Glomerular endothelial cell (primary cell): ENCODE measurements around the gene SETD1B. TPM values are rescaled to one million over a fixed set of nuclear protein-coding genes. Genes with fewer than 3 reads are reported as not detected.

Experiments used
- DNase-seq: peaks from one replicate; pipeline ENCODE4 v3.0.0-alpha.2; 2011; ENCODE audit warnings: low read depth, low spot score; ENCODE audit errors: extremely low read depth
- total RNA-seq: library from RNA; depleted of rRNA; stranded (reverse); fragments of >200 nt; gene quantifications from 2 replicates; pipeline ENCODE4 v1.2.3, GENCODE V29; 2015

The SETD1B gene
- total RNA-seq, 1 donor from 2014 or later = 15.2 TPM

- no peak for DNase-seq
Measured at GRCh38 chr12:121822393-121823100, 18.7 kb downstream of the SETD1B start.

DNA sequence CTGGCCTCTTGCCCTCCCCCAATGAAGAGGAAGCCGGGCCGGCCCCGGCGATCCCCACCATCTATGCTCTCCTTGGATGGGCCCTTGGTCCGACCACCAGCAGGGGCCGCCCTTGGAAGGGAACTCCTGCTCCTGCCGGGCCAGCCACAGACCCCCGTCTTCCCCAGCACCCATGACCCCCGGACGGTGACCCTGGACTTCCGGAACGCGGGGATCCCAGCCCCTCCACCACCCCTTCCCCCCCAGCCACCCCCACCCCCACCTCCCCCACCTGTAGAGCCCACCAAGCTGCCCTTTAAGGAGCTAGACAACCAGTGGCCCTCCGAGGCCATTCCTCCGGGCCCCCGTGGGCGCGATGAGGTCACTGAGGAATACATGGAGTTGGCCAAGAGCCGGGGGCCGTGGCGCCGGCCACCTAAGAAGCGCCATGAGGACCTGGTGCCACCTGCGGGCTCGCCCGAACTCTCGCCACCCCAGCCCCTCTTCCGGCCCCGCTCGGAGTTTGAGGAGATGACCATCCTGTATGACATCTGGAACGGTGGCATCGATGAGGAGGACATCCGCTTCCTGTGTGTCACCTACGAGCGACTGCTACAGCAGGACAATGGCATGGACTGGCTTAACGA lies 19.4 kb downstream of the SETD1B start:
- no peak for DNase-seq

DNA sequence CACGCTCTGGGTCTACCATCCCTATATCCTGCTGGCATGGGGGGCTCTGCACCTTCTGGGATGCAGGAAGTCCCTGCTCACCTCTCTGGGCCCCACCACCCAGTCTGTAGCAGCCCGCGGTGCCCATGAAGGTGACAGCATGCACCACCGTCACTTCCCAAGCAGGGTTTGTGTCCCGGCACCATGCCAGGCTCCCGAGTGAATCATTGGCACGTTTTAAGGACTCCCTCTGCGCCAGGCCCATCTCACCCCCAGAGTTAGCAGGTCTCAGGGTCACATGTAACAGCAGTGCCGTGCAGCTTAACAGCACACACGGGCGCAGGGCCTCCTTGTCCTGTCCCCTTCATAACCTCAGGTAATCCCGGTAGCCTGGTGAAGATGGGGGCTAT lies 19.9 kb downstream of the SETD1B start:
- no peak for DNase-seq

GRCh38 chr12:121825041-121825523 lies 21.3 kb downstream of the SETD1B start:
- DNase-seq = no peak

DNA sequence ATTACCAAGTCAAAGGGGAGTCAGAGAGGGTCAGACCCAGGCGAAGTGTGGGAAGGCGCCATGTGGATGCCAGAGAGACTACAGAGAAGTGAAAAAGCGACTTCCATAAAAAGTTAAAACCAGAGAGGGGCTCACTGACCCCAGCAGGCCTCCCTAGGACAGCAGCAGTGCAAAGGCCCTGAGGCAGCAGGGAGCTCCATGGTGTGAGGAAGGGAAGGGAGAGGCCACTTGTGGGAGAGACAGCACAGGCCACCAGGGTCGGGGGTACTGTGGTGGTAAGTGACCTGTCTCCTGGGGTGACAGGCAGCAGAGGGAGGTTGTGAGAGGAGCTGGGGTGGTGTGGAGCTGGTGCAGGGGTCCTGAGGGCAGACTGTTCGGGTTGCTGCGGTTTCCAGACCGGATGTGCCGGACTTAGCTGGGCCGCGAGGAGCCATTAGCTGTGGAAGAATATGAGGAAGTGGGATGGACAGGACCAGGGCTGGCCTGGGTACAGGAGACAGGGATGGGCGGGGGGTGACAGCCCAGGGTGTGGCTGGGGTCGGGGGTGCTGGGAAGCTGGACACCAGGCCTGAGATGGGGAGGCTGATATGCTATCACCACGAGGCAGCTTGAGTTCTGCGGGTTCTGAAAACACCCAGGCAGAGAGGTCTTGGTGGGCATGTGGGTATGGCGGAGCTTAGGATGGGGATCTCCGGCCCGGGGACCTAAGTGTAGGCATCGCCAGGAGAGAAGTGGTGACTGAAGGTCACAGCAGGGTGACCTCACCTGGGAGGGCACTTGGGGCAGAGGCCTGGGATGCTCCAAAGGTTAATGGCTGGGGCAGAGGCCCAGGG lies 22.7 kb downstream of the SETD1B start:
- no peak for DNase-seq

- no peak for DNase-seq
Measured at GRCh38 chr12:121827351-121828099, 23.7 kb downstream of the SETD1B start.

DNA sequence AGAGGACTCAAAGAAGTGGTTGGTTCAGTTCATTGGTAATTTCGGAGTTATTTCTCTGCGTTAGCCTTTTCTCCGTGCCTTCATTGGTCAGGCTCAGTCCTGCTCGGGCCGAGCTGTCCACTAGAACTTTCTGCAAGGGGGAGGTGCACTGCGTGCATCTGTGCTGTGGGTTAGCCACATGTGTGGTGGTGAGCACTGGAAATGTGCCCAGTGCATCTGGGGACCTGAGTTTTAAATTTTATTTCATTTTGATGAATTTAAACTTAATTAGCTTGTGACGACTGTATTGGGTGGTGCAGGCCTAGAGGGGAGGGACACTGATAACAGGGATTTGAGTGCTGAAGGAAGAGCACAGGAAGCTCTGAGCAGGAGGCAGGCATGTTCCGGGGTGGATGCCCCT lies 24.5 kb downstream of the SETD1B start:
- no peak for DNase-seq

GRCh38 chr12:121828826-121829225 lies 25.0 kb downstream of the SETD1B start:
- DNase-seq = no peak

GRCh38 chr12:121829250-121829918 lies 25.6 kb downstream of the SETD1B start:
- DNase-seq = no peak

DNA sequence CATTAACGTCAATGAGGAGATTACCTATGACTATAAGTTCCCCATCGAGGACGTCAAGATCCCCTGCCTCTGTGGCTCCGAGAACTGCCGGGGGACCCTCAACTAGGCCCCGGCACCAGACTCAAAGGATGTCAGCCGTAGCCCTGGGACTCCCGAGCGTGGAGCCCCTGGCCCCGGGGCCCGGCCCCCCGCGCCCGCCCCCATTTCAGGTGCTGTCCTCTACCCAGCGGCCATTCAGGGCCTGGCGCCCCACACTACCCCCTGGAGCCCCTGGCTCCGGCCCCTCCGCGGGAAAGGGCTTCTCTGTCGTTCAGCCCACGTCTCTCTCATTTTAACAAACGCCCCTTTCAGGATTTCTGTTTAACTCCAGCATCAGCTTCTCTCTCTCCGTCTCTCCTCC lies 26.3 kb downstream of the SETD1B start:
- no peak for DNase-seq

DNA sequence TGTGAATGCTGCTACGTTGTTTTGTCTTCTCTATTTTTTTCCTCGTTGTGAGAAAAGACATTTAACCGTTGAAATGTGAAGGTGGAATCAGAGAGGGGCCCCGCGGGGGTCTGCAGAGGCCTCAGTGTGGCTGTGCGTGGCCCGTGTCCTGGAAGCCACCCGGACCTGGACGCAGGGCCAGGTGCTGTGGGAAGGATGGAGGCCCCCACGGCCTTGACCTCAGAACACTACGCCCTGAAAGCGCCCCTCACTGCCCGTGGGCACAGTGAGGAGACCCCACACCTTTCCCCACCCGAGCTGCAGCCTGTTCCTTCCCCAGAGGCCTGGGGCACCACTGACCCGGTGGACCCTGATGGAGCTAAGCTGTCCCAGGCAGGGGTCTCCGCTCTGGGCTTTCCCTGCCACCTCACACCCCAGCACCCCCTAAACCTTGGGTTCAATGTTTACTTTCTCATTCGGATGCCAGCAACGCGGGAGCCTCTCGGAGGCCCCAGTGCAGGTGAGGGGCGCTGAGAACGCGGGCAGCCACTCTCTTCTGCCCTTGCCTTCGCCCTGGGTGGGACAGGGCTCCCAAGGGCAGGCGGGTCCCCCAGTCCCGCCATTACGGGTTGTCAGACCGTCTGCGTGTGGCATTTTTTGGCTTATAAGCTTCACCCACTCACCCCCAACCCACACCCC lies 26.9 kb downstream of the SETD1B start:
- DNase-seq = no peak

DNA sequence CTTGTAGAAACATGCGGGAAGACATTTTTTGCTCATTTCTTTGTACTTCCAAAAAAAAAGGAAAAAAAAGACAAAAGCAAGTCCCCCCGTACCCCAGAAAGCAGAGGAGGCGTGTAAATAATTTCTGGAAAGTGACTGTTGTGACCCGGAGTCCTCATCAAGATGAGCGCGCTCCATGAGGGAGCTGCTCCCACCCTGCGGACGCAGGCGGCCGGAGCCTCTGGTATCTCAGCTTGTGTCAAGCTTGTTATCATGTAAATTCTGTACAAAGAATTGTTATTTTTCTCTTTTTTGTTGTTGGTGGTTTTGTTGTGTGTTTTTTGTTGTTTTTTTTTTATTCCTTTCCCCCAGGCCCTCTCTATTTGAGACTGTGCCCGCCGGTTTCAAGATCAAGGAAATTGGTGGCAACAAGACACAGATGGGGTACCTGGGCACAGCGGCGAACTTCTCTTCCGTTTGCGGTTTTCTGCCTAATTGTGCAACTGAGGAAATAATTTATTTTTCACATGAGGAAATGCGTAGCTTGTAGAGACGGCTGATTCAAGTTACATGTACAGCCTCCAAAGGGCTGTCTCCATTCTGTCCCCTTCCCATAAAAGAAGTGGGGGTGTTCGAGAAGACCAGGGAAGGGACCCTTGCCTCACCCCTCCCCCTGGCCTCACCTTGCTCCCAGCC lies 27.9 kb downstream of the SETD1B start:
- no peak for DNase-seq

DNA sequence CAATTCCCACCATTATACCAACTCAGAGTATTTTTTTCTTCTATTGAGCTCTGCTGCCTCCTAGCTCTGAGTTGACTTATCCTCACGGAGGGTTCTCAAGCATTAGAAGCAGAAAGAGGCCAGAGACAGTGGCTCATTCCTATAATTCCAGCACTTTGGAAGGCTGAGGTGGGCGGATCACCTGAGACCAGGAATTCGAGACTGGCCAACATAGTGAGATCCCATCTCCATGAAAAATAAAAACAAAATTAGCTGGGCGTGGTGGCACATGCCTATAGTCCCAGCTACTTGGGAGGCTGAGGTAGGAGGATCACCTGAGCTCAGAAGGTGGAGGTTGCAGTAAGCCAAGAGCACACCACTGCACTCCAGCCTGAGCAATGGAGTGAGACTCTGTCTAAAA lies 33.9 kb downstream of the SETD1B start:
- no peak for DNase-seq

DNA sequence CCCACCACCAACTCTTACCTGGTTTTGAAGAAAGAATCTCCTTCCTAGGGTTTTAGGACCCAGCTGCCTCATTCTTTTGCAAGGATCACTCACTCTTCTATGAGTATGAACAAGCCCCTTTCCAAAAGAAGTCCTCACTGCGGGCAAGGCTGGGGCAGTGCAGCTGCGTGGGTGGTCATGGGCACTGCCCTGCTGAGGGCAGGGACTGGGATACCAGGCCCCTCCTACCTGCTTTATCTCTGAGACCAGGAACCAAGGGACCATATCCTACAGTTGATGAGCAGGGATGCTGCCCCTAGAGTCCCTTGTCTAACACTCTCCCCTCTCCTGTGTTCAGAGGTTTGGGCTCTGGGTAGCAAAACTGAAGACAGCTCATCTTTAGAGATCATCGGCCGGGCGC lies 34.3 kb downstream of the SETD1B start:
- DNase-seq = no peak

DNA sequence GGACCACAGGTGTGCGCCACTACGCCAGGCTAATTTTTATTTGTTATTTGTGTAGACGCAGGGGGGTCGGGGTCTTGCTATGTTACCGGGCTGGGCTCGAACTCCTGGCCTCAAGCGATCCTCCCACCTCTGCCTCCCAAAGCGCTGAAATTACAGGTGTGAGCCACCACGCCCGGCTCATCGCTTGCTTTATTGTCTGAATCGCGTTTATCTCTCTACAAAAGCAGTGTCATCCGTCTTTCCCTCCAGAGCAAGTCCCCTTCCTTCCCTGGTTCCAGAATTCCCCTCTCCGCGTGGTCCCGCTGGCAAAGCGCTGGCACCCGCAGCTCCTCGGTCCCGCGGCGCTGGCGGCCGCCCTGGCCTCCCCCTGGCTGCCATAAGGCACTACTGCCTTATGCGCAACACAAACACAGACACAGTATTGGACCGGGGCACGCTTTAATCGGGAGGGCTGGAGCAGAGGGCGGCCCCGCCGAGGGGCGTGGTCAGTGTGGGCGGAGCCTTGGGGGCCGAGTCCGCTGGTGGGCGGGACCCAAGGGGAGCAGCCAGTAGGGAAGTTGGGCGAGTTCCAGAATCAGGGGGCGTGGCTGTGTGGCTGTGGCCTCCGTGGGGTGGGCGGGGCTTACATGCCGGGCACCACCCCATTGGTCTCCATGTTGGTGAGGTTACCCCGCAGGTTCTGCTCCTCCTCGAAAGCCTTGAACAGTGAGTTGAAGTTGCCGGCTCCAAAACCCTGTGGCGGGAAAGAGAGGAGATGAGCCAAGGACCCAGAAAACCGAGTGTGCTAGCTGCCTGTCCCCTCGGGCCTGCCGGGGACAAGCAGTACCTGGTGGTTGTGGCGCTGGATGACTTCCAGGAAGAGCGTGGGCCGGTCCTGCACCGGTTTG lies 35.5 kb downstream of the SETD1B start:
- DNase-seq = peak; percentile 80

DNA sequence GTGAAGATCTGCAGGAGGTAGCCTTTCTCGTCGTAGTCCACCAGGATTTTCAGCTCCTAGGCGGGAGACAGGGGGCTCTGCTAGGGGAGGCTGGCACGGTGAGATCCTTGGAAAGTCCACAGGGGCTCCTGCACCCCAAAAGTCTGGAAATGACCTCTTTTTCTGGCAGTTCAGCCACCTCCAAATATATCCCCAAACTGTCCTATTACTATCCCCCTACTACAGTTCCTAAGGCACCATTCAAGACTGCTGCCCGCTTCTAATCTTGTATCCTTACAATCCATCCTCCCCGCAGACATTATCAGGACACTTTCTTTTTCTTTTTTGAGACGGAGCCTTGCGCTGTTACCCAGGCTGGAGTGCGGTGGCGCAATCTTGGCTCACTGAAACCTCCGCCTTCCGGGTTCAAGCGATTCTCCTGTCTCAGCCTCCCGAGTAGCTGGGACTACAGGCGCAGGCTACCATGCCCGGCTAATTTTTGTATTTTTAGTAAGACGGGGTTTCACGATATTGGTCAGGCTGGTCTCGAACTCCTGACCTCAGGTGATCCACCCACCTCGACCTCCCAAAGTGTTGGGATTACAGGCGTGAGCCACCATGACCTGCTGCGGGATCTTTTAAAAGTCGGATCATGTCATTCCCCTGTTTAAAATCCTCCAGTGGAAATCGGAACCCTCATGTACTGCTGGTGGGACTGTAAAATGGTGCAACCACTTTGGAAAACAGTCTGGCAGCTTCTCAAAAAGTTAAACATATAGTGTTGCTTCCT lies 36.4 kb downstream of the SETD1B start:
- DNase-seq = no peak

DNA sequence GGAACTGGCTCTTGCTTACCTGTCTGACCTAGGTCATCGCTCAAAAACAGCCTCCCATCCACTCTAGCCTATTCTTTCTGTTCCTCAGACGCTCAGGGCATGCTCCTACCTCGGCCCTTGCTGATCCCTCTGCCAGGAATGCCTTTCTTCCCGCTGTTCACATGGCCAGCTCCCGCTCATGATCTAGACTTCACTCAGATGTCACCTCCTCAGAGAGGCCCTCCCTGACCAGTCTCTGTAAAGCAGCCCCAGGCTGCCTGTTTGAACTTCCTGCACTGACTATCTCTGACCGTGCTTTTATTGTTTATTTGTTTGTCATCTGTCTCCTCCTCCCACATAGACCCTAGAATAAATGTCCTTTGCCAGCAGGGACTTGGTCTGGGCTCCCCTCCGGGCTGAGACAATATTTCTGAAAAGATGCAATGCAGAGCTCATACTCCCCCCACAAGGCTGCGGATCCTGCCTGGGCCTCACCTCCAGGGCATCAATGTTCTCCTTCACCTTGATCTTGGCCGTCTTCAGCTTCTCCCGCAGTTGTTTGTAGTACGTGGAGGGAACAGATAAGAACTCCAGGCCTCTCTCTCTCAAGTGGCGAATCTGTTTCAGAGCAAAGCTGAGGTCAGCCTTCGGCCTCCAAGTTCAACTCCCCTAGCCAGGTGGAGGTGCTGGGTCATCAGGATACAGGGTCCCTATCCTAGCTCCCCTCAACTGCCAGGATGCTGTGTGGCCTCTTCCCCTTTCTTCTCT lies 39.6 kb downstream of the SETD1B start:
- no peak for DNase-seq
